Trophoblast cell (in vitro differentiated cells and primary cell): ENCODE measurements around the gene HJV.
A peak's percentile ranks its signal among the peaks of the same experiment; 100 is the strongest.

Experiments
- DNase-seq, 2 donors: peaks; one replicate each; pipeline ENCODE4 v3.0.0-alpha.2; 2016
- H2AFZ ChIP-seq: 2 replicates; pipeline ENCODE4 v1.6.1; 2013; ENCODE audit warnings: low read length, moderate library complexity, mild to moderate bottlenecking; ENCODE audit not compliant: insufficient read depth, poor library complexity
- H2AK5ac ChIP-seq: 2 replicates; pipeline ENCODE4 v1.6.1; 2013; ENCODE audit warnings: mild to moderate bottlenecking, low read length
- H2BK120ac ChIP-seq: 2 replicates; pipeline ENCODE4 v1.6.1; 2013; ENCODE audit warnings: low read length, mild to moderate bottlenecking, moderate library complexity; ENCODE audit not compliant: insufficient read depth, poor library complexity
- H2BK12ac ChIP-seq: 2 replicates; pipeline ENCODE4 v1.6.1; 2013; ENCODE audit warnings: mild to moderate bottlenecking, low read length, moderate library complexity
- H2BK5ac ChIP-seq: 2 replicates; pipeline ENCODE4 v1.6.1; 2013; ENCODE audit warnings: low read length, low read depth, moderate library complexity, mild to moderate bottlenecking; ENCODE audit not compliant: poor library complexity
- H3K14ac ChIP-seq: 2 replicates; pipeline ENCODE4 v1.6.1; 2013; ENCODE audit warnings: mild to moderate bottlenecking, low read length
- H3K18ac ChIP-seq: 2 replicates; pipeline ENCODE4 v1.6.1; 2013; ENCODE audit warnings: mild to moderate bottlenecking, low read length
- H3K23ac ChIP-seq: 2 replicates; pipeline ENCODE4 v1.6.1; 2013; ENCODE audit warnings: low read length
- H3K27ac ChIP-seq: 2 replicates; pipeline ENCODE4 v1.5.1; 2013; ENCODE audit warnings: low read depth, mild to moderate bottlenecking, inconsistent platforms, low read length, moderate library complexity
- H3K27me3 ChIP-seq: 2 replicates; pipeline ENCODE4 v1.6.1; 2013; ENCODE audit warnings: inconsistent platforms, mild to moderate bottlenecking, low read length, moderate library complexity; ENCODE audit not compliant: insufficient read depth
- H3K36me3 ChIP-seq, 2 experiments: 1 replicate in 1 of 2; 2 replicates in 1 of 2; pipeline ENCODE4 v1.6.1; 2013; ENCODE audit warnings: low read length in 2 of 2, mild to moderate bottlenecking in 2 of 2, moderate library complexity in 1 of 2; ENCODE audit not compliant: insufficient read depth in 2 of 2, control insufficient read depth in 1 of 2
- H3K4ac ChIP-seq: 2 replicates; pipeline ENCODE4 v1.6.1; 2013; ENCODE audit warnings: low read depth, mild to moderate bottlenecking, low read length, moderate library complexity
- H3K4me1 ChIP-seq, 2 experiments: 1 replicate in 1 of 2; 2 replicates in 1 of 2; pipeline ENCODE4 v1.6.1; 2013; ENCODE audit warnings: low read length in 2 of 2, mild to moderate bottlenecking in 2 of 2, moderate library complexity in 1 of 2; ENCODE audit not compliant: insufficient read depth in 2 of 2, control insufficient read depth in 1 of 2
- H3K4me2 ChIP-seq: 2 replicates; pipeline ENCODE4 v1.6.1; 2013; ENCODE audit warnings: inconsistent platforms, mild to moderate bottlenecking, low read length, moderate library complexity
- H3K4me3 ChIP-seq: 2 replicates; pipeline ENCODE4 v1.5.1; 2013; ENCODE audit warnings: mild to moderate bottlenecking, low read depth, low read length, inconsistent platforms
- H3K79me1 ChIP-seq: one replicate; pipeline ENCODE4 v1.6.1; 2013; ENCODE audit warnings: low read length
- H3K79me2 ChIP-seq: 2 replicates; pipeline ENCODE4 v1.6.1; 2013; ENCODE audit warnings: low read length, mild to moderate bottlenecking; ENCODE audit not compliant: control insufficient read depth, insufficient read depth, poor library complexity
- H3K9ac ChIP-seq: 2 replicates; pipeline ENCODE4 v1.6.1; 2013; ENCODE audit warnings: mild to moderate bottlenecking, low read length
- H3K9me3 ChIP-seq: 2 replicates; pipeline ENCODE4 v1.6.1; 2013; ENCODE audit warnings: low read depth, mild to moderate bottlenecking, control low read depth, inconsistent platforms, low read length; ENCODE audit not compliant: insufficient read depth
- H4K12ac ChIP-seq: 2 replicates; pipeline ENCODE4 v1.6.1; 2013; ENCODE audit warnings: low read depth, mild to moderate bottlenecking, low read length, moderate library complexity
- H4K8ac ChIP-seq: 2 replicates; pipeline ENCODE4 v1.6.1; 2013; ENCODE audit warnings: low read depth, mild to moderate bottlenecking, low read length, moderate library complexity
- H4K91ac ChIP-seq: one replicate; pipeline ENCODE4 v1.6.1; 2013; ENCODE audit warnings: low read depth, mild to moderate bottlenecking, low read length, moderate library complexity
- WGBS: extraction: QIAGEN DNeasy Blood & Tissue Kit; methylation state at CpG from one replicate; pipeline ENCODE4 v1.1.7; 2013; ENCODE audit warnings: missing lambda C conversion rate; ENCODE audit not compliant: insufficient read length, insufficient coverage; ENCODE audit errors: extremely low coverage; 5-methylcytosine and 5-hydroxymethylcytosine counted together

HJV gene

GRCh38 chr1:145980457-145980994 is 41.0 kb downstream of the HJV start:
- Histone ChIP-seq H3K79me1 (peaks cover 9% of the 10 kb centered on the region), H4K8ac (no peak overlapping the region), H3K27me3 (no peaks in the 10 kb centered on the region), H3K36me3 (no peaks in the 10 kb centered on the region), H3K4me3 (no peak overlapping the region), H3K18ac (no peak overlapping the region), H2BK5ac (no peak overlapping the region), H3K4me2 (no peak overlapping the region), H4K91ac (peak overlapping the region; percentile 3), H3K4ac (no peak overlapping the region), H3K79me2 (no peaks in the 10 kb centered on the region), H2BK120ac (peak overlapping the region; percentile 38), H3K14ac (no peak overlapping the region), H2AK5ac (no peak overlapping the region), H3K9ac (no peak overlapping the region), H2BK12ac (peak overlapping the region; percentile 62), H3K23ac (no peak overlapping the region), H3K27ac (no peak overlapping the region), H3K4me1 (peaks cover 17 to 26% of the 10 kb centered on the region in 2 experiments), H2AFZ (no peak overlapping the region), H3K9me3 (no peaks in the 10 kb centered on the region), H4K12ac (no peak overlapping the region)
- no peak for DNase-seq
- WGBS, result no CpG with 5 or more reads among the region's 1 CpG

GRCh38 chr1:145979746-145980456 is 41.6 kb downstream of the HJV start:
- Histone ChIP-seq H3K9ac (no peak overlapping the region), H3K4me2 (no peak overlapping the region), H4K8ac (no peak overlapping the region)

GRCh38 chr1:145978854-145979745 is 42.4 kb downstream of the HJV start:
- Histone ChIP-seq H3K23ac (no peak overlapping the region), H2BK12ac (peak overlapping the region; percentile 63), H4K8ac (peak overlapping the region; percentile 74), H3K27me3 (no peaks in the 10 kb centered on the region), H3K4ac (peak overlapping the region; percentile 17), H3K4me2 (peak overlapping the region; percentile 38), H4K12ac (no peak overlapping the region), H2BK5ac (peak overlapping the region; percentile 82), H3K18ac (peak overlapping the region; percentile 47), H3K9me3 (no peaks in the 10 kb centered on the region), H2AK5ac (peak overlapping the region; percentile 38), H3K79me1 (peaks cover 3% of the 10 kb centered on the region), H3K36me3 (no peaks in the 10 kb centered on the region), H4K91ac (peak overlapping the region; percentile 86), H3K4me3 (no peak overlapping the region), H3K27ac (peak overlapping the region; percentile 95), H3K9ac (peak overlapping the region; percentile 77), H2BK120ac (peak overlapping the region; percentile 80), H3K79me2 (no peaks in the 10 kb centered on the region), H2AFZ (peak overlapping the region; percentile 32), H3K14ac (peak overlapping the region; percentile 71), H3K4me1 (peaks cover 11 to 19% of the 10 kb centered on the region in 2 experiments)
- no CpG with 5 or more reads among the region's 9 CpGs for WGBS
- peak; percentile 97 to 99 for DNase-seq

More at GRCh38 chr1:145979746-145980456, 41.6 kb downstream of the HJV start:
- no peak overlapping the region for H3K18ac ChIP-seq
- H2BK5ac ChIP-seq, result no peak overlapping the region
- H4K91ac ChIP-seq, result peak overlapping the region; percentile 48
- no peak for DNase-seq
- WGBS, result no CpG with 5 or more reads among the region's 7 CpGs
- no peaks in the 10 kb centered on the region for H3K79me2 ChIP-seq
- H3K36me3 ChIP-seq, result no peaks in the 10 kb centered on the region
- H2AFZ ChIP-seq, result no peak overlapping the region
- H3K4ac ChIP-seq, result no peak overlapping the region
- no peaks in the 10 kb centered on the region for H3K9me3 ChIP-seq
- peaks cover 11 to 19% of the 10 kb centered on the region in 2 experiments for H3K4me1 ChIP-seq
- H4K12ac ChIP-seq, result no peak overlapping the region
- peak overlapping the region; percentile 40 for H3K27ac ChIP-seq
- H3K79me1 ChIP-seq, result peaks cover 4% of the 10 kb centered on the region
- H3K23ac ChIP-seq, result no peak overlapping the region
- no peak overlapping the region for H3K4me3 ChIP-seq
- no peaks in the 10 kb centered on the region for H3K27me3 ChIP-seq
- peak overlapping the region; percentile 68 for H2BK120ac ChIP-seq
- no peak overlapping the region for H2AK5ac ChIP-seq
- H2BK12ac ChIP-seq, result peak overlapping the region; percentile 23
- no peak overlapping the region for H3K14ac ChIP-seq

GRCh38 chr1:145978471-145978853 is 43.1 kb downstream of the HJV start:
- Histone ChIP-seq H4K91ac (no peak overlapping the region), H3K79me2 (no peaks in the 10 kb centered on the region), H3K14ac (no peak overlapping the region), H2BK12ac (no peak overlapping the region), H4K12ac (no peak overlapping the region), H3K4ac (no peak overlapping the region), H3K4me3 (no peak overlapping the region), H2BK120ac (peak overlapping the region; percentile 16), H3K9ac (no peak overlapping the region), H3K4me2 (peak overlapping the region; percentile 38), H2AFZ (no peak overlapping the region), H2BK5ac (no peak overlapping the region), H3K27ac (peak overlapping the region; percentile 95), H3K18ac (no peak overlapping the region), H3K27me3 (no peaks in the 10 kb centered on the region), H2AK5ac (no peak overlapping the region), H3K4me1 (peaks cover 11 to 19% of the 10 kb centered on the region in 2 experiments), H4K8ac (no peak overlapping the region), H3K79me1 (peaks cover 3% of the 10 kb centered on the region), H3K36me3 (no peaks in the 10 kb centered on the region), H3K23ac (no peak overlapping the region), H3K9me3 (no peaks in the 10 kb centered on the region)
- DNase-seq, result no peak
